ENCODE data around the gene SYK. TPM values are rescaled to one million over a fixed set of nuclear protein-coding genes. Genes with fewer than 3 reads are reported as not detected.

The SYK gene
- total and polyA plus RNA-seq, 2 of the 4 experiments (the other 2 are of a cell fraction) = not detected

GRCh38 chr9:90943341-90943740 is 141.7 kb downstream of the SYK start:
- no peak overlapping the region for H2BK20ac ChIP-seq (ENCODE audit: low read depth, low read length)
- DNase-seq (peak; percentile 57), ATAC-seq (ENCODE audit: low read depth) (peak; percentile 93)
- H3K9ac ChIP-seq (ENCODE audit: low read depth, low read length) = no peak overlapping the region
- H3K18ac ChIP-seq (ENCODE audit: low read depth, low read length) = peak overlapping the region; percentile 89; the same call in 1 of the 2 replicates
- peaks cover 6% of the 10 kb centered on the region for H3K4me1 ChIP-seq (ENCODE audit: control insufficient read depth, insufficient read depth, low read length)
- peak overlapping the region; percentile 86 for H4K5ac ChIP-seq (ENCODE audit: low read depth, low read length)
- H3K27me3 ChIP-seq (ENCODE audit: control insufficient read depth, insufficient read depth, low read length) = peaks cover 5% of the 10 kb centered on the region
- peaks cover 11% of the 10 kb centered on the region for H3K9me3 ChIP-seq (ENCODE audit: control insufficient read depth, insufficient read depth, low read length)
- intact Hi-C loops (cut with micrococcal nuclease) (no loop called here), in situ Hi-C loops (cut with MboI; ENCODE audit: low sequenced_read_pairs) (no loop called here), dilution Hi-C loops (cut with HindIII; ENCODE audit: low sequenced_read_pairs, unreplicated experiment) (no loop called here)
- H3K36me3 ChIP-seq (ENCODE audit: control insufficient read depth, insufficient read depth, low read length) = no peaks in the 10 kb centered on the region
- peak overlapping the region; percentile 92 for H3K4me2 ChIP-seq (ENCODE audit: low read depth, low read length)
- TF ChIP-seq MAFK (IDR thresholded peaks at IDR 0.05; ENCODE audit: low read depth, low read length) = no peak
- TF ChIP-seq USF2 (IDR thresholded peaks at IDR 0.05; ENCODE audit: low read depth, low read length) = no peak
- TF ChIP-seq BHLHE40 (IDR thresholded peaks at IDR 0.05; ENCODE audit: low read depth, low read length) = no peak
- TF ChIP-seq ELK1 (IDR thresholded peaks at IDR 0.05; ENCODE audit: borderline replicate concordance, low read depth, low read length) = no peak
- TF ChIP-seq CTCF (conservative IDR thresholded peaks at IDR 0.05; ENCODE audit: low read depth, low read length) = no peak
- peak; percentile 70 for TF ChIP-seq FOS (IDR thresholded peaks at IDR 0.05; ENCODE audit: low read depth, low read length)
- H4K8ac ChIP-seq (ENCODE audit: low read depth in 2 of 2, low read length in 2 of 2) = no peak overlapping the region
- no peak overlapping the region for H3K27ac ChIP-seq (ENCODE audit: insufficient read depth, low read length)
- no peak overlapping the region for H2BK120ac ChIP-seq (ENCODE audit: low read depth, low read length)
- no peak overlapping the region for H2AFZ ChIP-seq (replicated peaks; ENCODE audit: low read length, poor library complexity)
- ChIA-PET POLR2A (ENCODE audit: unreplicated experiment) (no interaction called here), CTCF (interaction anchor here (0.7 to 0.9 kb wide), 2 partner anchors 29 to 744 kb away, joined by 3 read pairs; no protein-coding TSS in a partner anchor)
- no TSS peak for BruUV-seq (replicated peaks)
- H2AK9ac ChIP-seq (replicated peaks; ENCODE audit: low read depth, low read length, poor library complexity) = no peak overlapping the region
- WGBS, 2 experiments (ENCODE audit: extremely low coverage in 2 of 2, insufficient read length in 1 of 2) = 100% methylated on average over 2 of the region's 7 CpGs; no CpG with 5 or more reads in 1 of the 2 experiments
- H3K9me1 ChIP-seq (ENCODE audit: insufficient read depth, low read length) = peaks cover 3% of the 10 kb centered on the region; the same call in 1 of the 2 replicates
- H3K14ac ChIP-seq (replicated peaks; ENCODE audit: low read depth, low read length) = no peak overlapping the region
- H3K4me3 ChIP-seq (ENCODE audit: insufficient read depth, low read depth, low read length) = no peak overlapping the region
- no peak overlapping the region for H4K91ac ChIP-seq (ENCODE audit: insufficient read depth, low read depth, low read length)
- H4K20me1 ChIP-seq (ENCODE audit: insufficient read depth, low read length) = no peaks in the 10 kb centered on the region
- no peak overlapping the region for H2BK15ac ChIP-seq (ENCODE audit: low read depth, low read length)
- no peak overlapping the region for H3K23ac ChIP-seq (ENCODE audit: low read depth, low read length)
- no peaks in the 10 kb centered on the region for H3K79me1 ChIP-seq (ENCODE audit: low read depth in 1 of 2, low read length in 2 of 2)
- H3K56ac ChIP-seq (ENCODE audit: extremely low read depth, insufficient read depth, low read length) = no peak overlapping the region
- H2AK5ac ChIP-seq (ENCODE audit: low read depth, low read length) = no peak overlapping the region
- no peak overlapping the region for H3K4ac ChIP-seq (ENCODE audit: low read depth, low read length)
- no peak overlapping the region for H2BK5ac ChIP-seq (ENCODE audit: low read depth, low read length, poor library complexity, severe bottlenecking)
